Neural crest cell (in vitro differentiated cells): ENCODE measurements around the gene CAB39. TPM values are rescaled to one million over a fixed set of nuclear protein-coding genes. Genes with fewer than 3 reads are reported as not detected.
A peak's percentile ranks its signal among the peaks of the same experiment; 100 is the strongest.

Experiments used
- DNase-seq: peaks from one replicate; pipeline ENCODE4 v3.0.0; 2021; ENCODE audit warnings: low read depth, mixed read lengths, low spot score
- H3K27ac Mint-ChIP-seq: one replicate; pipeline ENCODE4 v1.8.0; 2021; ENCODE audit warnings: mild to moderate bottlenecking, mixed read lengths; ENCODE audit not compliant: unreplicated experiment
- H3K27me3 Mint-ChIP-seq: 2 replicates; pipeline ENCODE4 v1.8.0; 2021; ENCODE audit warnings: low read depth, mild to moderate bottlenecking, mixed read lengths
- H3K36me3 Mint-ChIP-seq: 2 replicates; pipeline ENCODE4 v1.8.0; 2021; ENCODE audit warnings: low read depth, mild to moderate bottlenecking, mixed read lengths
- H3K4me1 Mint-ChIP-seq: 2 replicates; pipeline ENCODE4 v1.8.0; 2021; ENCODE audit warnings: mixed read lengths
- H3K4me3 Mint-ChIP-seq: one replicate; pipeline ENCODE4 v1.8.0; 2021; ENCODE audit warnings: mild to moderate bottlenecking, mixed read lengths
- H3K9me3 Mint-ChIP-seq: 2 replicates; pipeline ENCODE4 v1.8.0; 2021; ENCODE audit warnings: mixed read lengths
- total RNA-seq: library from RNA; stranded (reverse); gene quantifications from 2 replicates; pipeline ENCODE4 v1.2.1, GENCODE V29; 2021
- TF ChIP-seq, protein P1 (sequence below): fragments of 200-600 bp; sonication (generic); conservative IDR thresholded peaks from 2 replicates; pipeline ENCODE4 v1.5.0; 2021; ENCODE audit warnings: antibody characterized with exemption, mild to moderate bottlenecking

CAB39 gene
- total RNA-seq, 1 donor from 2014 or later: 40.6 TPM

DNA sequence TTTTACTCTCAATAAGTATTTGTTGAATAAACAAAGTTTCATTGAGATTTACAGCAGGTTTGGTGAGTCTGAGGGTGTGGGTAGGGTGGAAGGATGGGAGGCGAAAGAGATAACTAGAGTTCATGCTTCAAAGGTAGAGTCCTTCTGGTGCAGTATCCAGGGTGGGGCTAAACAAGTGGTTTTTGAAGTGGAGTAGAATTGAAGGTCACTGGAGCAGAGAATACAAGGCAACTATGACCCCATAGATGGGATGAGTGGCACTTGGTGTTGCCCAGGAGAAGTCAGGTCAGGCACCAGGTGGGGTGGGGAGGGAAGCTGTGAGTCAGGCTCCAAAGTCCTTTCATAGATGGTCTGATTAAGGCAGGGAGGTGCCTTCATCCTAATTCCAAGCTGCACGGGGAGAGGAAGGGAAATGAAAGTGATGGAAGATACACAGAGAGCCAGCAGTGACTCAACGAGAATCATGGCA is 6.6 kb upstream of the CAB39 start:
- no peak overlapping the region for H3K4me3 Mint-ChIP-seq
- H3K27ac Mint-ChIP-seq: no peak overlapping the region
- H3K4me1 Mint-ChIP-seq: no peaks in the 10 kb centered on the region
- TF ChIP-seq, protein P1, sequence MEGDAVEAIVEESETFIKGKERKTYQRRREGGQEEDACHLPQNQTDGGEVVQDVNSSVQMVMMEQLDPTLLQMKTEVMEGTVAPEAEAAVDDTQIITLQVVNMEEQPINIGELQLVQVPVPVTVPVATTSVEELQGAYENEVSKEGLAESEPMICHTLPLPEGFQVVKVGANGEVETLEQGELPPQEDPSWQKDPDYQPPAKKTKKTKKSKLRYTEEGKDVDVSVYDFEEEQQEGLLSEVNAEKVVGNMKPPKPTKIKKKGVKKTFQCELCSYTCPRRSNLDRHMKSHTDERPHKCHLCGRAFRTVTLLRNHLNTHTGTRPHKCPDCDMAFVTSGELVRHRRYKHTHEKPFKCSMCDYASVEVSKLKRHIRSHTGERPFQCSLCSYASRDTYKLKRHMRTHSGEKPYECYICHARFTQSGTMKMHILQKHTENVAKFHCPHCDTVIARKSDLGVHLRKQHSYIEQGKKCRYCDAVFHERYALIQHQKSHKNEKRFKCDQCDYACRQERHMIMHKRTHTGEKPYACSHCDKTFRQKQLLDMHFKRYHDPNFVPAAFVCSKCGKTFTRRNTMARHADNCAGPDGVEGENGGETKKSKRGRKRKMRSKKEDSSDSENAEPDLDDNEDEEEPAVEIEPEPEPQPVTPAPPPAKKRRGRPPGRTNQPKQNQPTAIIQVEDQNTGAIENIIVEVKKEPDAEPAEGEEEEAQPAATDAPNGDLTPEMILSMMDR: no peak
- peaks cover 49% of the 10 kb centered on the region for H3K27me3 Mint-ChIP-seq
- DNase-seq: no peak
- peaks cover 7% of the 10 kb centered on the region for H3K9me3 Mint-ChIP-seq
- peaks cover 5% of the 10 kb centered on the region for H3K36me3 Mint-ChIP-seq

DNA sequence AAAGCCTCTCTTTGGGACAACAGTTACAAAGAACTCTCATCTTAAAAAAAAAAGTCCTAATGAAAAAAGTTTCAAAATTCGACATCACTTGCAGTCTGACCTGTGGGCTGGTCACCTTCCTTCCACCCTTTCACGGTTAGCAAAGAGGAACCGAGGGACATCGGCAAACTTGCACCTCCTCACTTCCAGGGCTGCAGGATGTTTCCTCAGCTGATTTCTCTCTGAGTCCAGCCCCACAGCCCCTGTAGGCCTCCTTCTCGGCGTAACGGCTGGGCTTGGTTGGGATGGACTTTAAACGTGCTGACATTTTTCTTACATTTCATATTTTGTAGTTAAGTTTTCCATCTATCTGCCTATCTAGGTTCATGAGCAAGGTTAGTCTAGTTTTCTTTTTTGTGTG is 5.7 kb upstream of the CAB39 start:
- TF ChIP-seq, protein P1: no peak

DNA sequence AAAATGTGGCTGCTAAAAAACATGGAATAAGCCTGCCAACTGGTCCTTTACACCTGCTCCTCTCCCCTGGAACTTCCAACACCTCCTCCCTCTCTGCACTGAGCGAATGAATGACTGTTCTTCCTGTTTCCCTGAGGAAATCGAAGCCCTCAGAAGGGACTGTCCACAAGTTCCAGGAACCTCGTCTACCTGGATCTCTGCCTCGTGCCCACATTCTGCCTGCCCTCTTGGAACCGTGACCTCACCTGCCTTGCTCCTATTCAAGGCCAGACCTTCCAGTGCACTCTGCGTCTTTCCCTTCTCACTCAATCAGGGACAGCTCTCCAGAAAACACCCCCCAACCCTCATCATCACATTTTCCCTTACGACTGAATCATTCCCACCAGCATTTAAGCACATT is 4.4 kb upstream of the CAB39 start:
- no peak for DNase-seq
- H3K4me3 Mint-ChIP-seq: no peak overlapping the region
- peaks cover 39% of the 10 kb centered on the region for H3K27me3 Mint-ChIP-seq
- no peaks in the 10 kb centered on the region for H3K36me3 Mint-ChIP-seq
- H3K4me1 Mint-ChIP-seq: peaks cover 5% of the 10 kb centered on the region
- peaks cover 2% of the 10 kb centered on the region for H3K9me3 Mint-ChIP-seq
- H3K27ac Mint-ChIP-seq: no peak overlapping the region
- TF ChIP-seq, protein P1: no peak

More for the DNA sequence above, 5.7 kb upstream of the CAB39 start:
- no peak for DNase-seq
- no peak overlapping the region for H3K4me3 Mint-ChIP-seq
- peaks cover 5% of the 10 kb centered on the region for H3K36me3 Mint-ChIP-seq
- no peak overlapping the region for H3K27ac Mint-ChIP-seq
- peaks cover 45% of the 10 kb centered on the region for H3K27me3 Mint-ChIP-seq
- H3K4me1 Mint-ChIP-seq: no peaks in the 10 kb centered on the region
- peaks cover 7% of the 10 kb centered on the region for H3K9me3 Mint-ChIP-seq

DNA sequence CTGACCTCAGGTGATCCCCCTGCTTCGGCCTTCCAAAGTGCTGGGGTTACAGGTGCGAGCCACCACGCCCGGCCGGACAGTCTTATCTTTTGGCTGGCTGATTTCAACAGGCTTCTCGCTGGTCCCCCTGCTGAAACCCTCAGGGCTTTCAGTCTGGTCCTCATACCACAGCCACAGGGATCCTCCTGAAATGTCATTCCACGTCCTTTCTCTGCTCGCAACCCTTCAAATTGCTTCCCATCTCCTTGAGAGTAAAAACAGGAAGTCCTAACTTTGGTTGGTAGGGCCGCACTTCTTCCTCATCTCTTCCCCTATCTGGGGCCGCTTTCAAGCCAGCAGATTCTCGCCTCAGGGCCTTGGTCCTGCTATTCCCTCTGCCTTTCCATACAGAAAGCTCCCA is 1.4 kb upstream of the CAB39 start:
- DNase-seq: no peak
- Mint-ChIP-seq H3K9me3 (no peaks in the 10 kb centered on the region), H3K27ac (no peak overlapping the region), H3K4me3 (peak overlapping the region; percentile 70), H3K27me3 (peaks cover 29% of the 10 kb centered on the region), H3K4me1 (peaks cover 23% of the 10 kb centered on the region), H3K36me3 (peaks cover 2% of the 10 kb centered on the region)
- TF ChIP-seq, protein P1: no peak

DNA sequence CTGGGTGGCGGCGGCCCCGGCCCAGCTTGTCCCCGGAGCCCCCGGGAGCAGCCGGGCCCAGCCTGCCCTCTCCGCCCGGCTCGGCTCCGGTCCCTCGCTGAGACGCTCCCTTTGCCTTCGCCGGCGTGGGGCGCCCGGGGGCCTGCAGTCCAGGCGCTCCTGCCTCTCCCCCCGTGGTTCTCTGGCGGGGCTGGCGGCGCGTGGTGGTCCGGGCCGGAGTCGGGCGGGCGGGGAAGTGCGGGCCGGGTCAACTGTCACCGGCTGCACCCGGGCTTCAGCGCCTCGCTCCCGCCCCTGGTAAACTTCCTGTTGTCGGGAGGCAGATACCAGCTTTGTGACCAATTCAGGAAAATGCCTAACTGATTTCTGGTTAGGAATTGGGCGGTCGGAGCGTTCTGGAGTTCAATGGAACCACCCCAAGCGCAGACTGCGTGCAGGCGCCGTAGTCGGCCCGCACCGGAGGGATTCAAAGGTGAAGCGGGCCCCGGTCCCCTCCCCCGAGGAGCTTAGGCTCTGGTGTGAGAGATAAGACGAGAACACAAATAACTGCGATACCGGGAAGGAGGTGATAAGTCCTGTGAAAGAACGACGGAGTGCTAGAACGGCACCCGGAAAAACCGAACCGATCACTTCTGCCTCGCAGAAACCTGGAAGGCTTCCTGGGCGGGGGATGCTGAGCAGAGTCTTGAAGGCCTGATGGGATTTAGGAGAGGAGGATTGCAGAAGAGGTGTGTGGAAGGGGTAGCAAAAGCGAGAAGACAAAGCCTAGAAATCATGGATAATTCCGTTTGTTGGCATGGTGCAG is 891 bp downstream of the CAB39 start:
- H3K36me3 Mint-ChIP-seq: peaks cover 2% of the 10 kb centered on the region
- peak overlapping the region; percentile 96 for H3K4me3 Mint-ChIP-seq
- H3K9me3 Mint-ChIP-seq: no peaks in the 10 kb centered on the region
- H3K4me1 Mint-ChIP-seq: peaks cover 37% of the 10 kb centered on the region
- peak overlapping the region; percentile 95 for H3K27ac Mint-ChIP-seq
- peaks cover 12% of the 10 kb centered on the region for H3K27me3 Mint-ChIP-seq
- TF ChIP-seq, protein P1: no peak
- DNase-seq: peak; percentile 11
